Measurements from ENCODE around the gene NDUFA8.

Gene NDUFA8

DNA sequence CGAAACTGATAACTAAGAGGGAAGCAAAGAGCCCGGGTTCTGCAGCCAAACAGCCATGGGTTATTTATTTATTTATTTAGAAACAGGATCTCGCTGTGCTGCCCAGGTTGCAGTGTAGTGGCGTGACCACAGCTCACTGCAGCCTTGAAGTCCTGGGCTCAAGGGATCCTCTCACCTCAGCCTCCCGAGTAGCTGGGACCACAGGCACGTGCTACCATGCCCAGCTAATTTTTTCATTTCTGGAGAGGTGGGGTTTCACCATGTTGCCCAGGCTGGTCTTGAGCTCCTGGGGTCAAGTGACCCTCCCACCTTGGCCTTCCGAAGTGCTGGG lies 24.1 kb downstream of the NDUFA8 start:
- no peak for DNase-seq (ENCODE audit: low read depth in 3 of 3)

DNA sequence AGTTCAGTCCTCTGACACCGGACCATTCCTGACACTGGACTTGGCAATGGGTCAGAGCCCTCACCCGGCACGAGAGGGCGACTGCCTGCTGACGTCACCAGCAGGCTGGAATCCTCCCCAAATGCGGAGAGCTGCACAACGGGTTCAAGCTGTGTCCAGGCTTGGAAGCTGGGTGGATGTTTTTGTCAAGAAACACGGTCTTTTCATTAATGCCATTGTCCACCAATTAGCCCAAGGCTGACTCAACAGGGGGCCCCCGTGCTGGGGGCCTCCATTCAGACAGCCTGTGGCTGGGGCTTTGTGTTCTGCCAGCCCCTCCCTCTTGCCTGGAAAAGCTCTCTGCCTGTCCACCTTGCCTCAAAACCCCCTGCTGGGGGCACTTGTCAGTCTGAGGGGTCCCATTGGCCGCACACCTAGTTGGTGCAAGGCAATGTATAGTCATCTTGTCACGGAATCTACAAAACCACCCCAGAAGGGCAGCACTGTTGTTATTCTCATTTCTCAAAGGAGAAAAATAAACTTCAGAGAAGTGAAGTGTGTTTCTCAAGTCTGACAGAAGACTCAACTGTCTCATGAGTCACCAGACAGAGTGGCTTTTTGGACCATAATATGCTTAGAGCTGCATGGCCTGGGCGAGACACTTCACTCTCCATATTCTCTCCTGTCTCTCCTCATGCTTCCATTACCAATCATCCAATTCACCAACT lies 24.6 kb downstream of the NDUFA8 start:
- no peak for DNase-seq (ENCODE audit: low read depth in 3 of 3)

DNA sequence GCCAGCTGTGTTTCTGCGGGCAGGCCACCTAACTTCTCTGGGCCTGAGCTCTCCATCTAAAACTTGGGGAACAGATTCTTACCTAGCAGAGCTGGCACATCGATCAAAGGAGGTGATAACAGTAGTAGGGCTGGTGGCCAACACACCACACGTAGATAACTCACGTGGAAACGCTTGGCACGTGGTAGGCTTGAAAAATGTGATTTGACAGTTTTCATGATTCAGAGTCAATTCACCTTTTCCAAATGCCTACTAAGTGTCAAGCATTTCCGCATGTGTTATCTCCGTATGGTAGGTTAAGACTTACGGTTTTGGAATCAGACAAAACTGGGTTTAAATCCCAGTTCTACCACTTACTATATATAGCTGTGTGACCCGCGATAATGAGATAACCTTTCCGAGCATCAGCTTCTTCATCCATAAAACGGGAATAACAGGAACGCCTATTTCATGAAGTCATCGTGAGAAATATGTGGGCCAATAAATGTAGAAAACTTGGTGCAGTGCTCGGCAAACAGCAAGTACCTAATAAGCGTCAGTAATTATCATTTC lies 25.5 kb downstream of the NDUFA8 start:
- no peak for DNase-seq (ENCODE audit: low read depth in 3 of 3)

DNA sequence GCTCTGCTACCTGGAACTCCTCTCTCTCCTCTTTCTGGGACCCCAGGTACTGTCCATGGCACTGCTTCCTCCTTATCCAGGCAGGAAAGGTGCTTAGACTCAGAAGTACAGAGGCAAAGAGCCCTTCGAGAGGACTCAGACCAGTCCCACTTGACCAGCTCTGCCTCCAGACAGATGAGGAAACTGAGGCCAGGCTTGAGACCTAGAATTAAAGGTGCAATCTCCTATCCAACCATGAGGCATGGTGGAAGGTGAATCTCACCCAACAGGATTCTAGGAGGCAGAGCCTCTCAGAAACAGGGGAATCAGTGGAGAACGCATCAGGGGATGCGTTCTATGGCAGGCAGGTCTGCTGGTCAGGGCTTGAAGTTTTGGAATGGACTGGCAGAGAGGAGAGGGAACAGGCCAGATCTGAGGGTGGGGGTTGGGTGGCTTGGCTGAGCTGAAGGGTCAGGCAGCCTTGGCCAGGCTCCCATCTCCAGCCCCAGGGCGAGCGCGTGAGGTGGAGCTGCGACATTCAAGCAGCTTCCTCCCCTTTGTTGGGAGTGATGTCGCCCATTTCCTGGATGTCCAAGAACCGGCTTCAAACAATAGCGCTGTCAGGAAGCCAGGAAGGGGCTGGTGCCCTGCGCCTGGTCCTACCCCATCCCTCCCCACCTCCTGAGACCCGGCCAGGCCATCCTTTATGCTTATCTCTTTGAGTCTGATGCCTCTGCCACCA lies 26.2 kb downstream of the NDUFA8 start:
- DNase-seq (ENCODE audit: low read depth in 3 of 3): no peak

DNA sequence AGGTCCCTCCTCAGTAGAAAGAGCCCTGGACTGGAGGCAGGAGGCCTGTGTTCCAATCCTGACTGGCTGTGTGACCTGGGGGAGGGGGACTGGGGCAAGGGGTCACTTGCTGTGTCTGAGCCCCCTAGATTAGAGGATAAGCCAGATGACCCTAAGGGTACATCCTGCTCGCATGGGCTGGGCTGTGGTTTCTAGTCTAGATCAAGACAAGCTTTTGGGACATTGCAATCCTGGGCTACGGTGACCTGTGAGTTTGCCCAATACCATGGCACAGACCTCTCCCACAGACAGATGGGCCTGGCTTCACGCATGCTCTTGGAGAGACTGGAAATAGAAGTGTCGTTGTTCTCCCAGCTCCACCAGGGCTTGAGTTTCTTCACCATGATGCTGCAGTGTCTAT lies 27.0 kb downstream of the NDUFA8 start:
- no peak for DNase-seq (ENCODE audit: low read depth in 3 of 3)

DNA sequence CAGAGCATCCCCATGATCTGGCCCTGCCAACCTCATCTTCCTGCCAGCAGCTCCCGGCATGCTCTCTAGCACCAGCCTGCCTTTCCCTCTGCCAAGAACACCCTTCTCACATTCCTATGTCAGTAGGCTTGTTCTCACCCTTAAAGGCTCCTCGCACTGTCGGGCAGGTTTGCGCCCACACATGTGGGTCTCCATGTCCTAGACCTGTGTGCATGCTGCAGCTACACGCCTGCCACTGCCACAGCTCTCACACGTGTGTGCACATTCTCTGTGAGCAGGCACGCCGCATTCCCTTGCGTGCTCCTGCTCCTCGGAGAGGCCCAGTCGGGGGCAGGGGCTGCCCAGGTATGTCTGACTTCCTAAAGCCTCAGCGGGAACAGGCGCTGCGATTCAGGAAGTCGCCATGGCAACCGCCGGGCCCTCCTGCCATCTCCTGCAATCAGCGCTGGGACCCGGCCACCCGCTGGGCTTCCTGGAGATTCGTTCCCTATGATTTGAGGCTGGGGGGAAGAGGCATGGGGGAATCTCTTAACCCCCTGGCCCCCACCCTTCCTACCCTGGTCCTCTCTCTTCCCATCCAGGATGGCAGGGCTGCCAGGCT lies 28.1 kb downstream of the NDUFA8 start:
- DNase-seq (ENCODE audit: low read depth in 3 of 3): no peak

DNA sequence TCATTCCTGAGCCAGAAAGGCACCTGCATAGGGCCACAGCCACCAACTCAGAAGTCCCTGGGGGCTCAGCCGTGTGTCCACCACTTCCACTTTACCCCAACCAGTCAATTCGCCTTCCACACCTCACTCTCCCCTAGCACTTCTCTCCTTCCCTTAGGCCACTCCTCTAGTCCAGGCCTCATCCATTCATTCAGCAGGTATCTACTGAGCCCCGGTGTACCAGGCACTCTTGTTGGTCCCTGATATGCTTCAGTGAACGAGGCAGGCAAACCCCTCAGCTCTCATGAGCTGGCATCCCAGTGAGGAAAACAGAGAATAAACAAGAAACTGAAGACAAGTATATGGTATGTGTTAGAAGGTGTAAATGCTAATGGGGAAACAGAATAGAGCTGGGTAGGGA lies 28.7 kb downstream of the NDUFA8 start:
- DNase-seq (ENCODE audit: low read depth in 3 of 3): no peak

DNA sequence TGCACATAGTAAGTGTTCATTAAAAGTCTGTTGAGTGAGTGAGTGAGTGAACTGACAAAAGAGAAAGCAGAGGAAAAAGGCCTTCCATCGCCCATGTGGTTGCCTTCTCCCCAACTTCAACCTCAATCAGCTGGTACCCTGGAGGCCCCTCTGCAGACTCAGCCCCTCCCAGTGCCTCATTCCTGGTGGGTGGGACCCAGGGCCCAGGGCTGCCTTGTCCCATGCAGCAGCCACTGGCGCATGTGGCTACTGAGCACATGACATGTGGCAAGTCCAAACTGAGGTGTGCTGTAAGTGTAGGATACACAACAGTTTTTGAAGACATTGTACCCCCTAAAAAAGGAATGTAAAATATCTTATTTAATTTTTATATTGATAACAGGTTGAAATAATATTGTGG lies 29.6 kb downstream of the NDUFA8 start:
- DNase-seq (ENCODE audit: low read depth in 3 of 3): no peak

DNA sequence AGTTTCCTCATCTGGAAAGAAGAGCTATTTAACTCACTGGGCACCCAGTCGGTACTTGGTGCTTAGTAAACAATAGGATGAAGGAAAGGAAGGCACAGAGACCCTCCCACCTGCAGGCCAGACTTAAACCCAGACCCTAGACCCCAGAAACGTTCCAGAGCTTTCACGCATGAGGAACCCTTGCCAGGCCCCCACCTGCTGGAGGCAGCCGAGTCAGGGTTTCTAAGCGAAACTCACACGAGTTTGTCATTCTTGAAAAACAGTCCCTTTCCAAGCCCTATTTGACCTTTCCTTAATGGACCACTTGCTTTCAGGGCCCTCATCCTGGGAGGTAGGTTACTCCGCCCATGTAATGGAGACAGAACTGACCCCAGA lies 30.6 kb downstream of the NDUFA8 start:
- DNase-seq (ENCODE audit: low read depth in 3 of 3): no peak

DNA sequence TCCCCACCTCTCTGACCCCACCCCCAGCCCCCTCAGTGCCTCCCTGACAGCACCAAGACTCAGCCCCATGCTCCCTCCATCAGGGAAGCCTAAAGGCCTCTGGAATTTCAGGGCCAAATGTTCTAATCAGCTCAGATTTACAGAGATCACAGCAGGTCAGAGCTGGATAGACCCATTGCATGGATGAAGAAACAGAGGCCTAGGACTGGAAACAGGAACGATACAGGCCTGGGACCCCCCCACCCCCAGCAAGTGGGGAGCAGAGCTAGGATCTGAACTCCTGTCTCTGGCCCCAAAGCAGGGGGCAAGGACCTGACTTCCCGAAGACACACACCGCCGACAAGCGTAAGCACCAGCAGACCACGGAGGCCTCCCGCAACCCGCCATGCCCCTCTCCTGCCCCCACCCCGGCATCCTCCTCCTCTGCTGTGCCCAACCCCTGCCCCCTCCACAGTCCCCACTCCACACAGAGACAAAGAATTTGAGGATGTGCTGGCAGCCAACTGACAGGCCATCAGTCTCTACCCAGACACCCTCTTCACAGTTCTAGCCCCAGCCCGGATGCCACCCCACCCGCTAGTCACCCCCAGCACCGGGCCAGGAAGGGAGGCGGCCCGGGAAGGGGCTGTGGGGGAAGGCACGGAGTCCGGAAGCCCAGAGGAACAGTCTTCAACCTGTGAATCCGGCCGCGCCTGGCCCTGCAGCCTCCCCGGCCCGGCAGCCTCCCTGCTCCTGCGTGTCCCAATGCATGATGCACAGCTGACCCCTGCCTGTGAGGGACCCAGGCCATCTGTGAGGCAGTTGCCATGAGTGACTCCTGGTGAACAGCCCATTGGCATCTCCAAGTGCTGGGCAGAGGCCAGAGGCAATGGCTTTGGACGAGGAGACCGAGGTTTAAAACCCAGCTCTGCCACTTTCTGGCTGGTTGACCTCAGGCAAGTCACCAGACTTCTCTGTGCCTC lies 31.3 kb downstream of the NDUFA8 start:
- no peak for DNase-seq (ENCODE audit: low read depth in 3 of 3)

DNA sequence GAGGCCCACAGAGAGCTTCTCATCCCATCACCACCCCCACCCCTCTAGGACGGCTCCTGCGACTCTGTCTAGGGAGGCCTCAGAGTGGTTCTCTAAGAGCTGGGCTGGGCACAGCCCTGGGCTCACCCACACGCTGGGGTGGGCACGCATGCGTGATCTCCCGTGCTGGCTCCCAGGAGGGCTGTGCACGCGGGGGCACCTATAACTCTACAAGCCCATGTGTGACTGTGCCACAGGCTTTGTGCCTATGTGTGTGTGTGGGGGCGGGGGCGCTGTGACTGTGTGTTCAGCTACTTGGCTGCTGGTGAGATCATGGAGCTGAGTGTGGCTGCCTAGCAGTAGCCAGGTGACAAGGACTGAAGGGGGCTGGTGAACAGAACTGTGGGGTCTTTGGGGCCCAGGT lies 32.2 kb downstream of the NDUFA8 start:
- DNase-seq (ENCODE audit: low read depth in 3 of 3): no peak

DNA sequence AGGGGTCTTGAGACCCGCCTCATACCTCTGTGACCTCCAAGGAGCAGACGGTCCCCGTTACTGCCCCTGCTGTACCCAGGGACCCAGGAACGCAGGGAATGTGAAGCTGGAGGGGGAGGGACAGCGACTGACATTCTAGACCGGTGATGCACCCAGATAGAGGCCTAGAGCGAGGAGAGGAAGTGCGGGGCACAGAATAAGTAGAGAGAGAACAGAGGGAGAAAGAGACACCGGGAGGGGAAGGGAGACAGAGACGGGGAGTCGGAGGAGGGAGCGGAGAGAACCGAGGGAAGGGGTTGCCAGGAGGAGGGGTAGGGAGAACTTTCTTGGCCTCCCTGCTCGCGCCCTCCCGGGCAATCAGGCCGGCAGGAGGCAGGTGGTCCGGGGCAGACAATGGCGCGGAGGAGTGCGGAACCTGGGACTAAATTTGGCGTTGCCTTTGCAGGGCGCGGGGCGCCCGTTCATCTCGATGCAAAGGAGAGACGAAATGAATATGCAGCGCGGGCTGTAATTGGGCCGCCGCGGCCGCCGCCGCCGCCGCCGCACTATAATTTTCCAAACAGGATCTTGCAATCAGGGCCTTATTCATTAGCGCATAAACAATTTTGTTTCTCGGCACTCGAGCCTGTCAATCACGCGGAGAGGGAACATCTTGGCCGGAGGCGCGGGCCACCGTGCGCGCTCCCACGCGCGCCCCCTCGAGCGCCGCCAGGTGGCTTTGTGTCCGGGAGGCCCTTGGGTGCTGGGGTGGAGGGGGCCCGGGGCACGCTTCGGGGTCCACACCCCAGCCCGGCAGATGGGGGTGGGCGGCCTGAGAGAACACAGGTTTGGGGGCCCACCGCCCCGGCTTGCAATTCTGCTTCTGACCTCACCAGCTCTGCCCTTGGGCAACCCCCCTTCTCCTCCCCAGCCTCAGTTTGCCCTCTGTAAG lies 33.0 kb downstream of the NDUFA8 start:
- no peak for DNase-seq (ENCODE audit: low read depth in 3 of 3)

DNA sequence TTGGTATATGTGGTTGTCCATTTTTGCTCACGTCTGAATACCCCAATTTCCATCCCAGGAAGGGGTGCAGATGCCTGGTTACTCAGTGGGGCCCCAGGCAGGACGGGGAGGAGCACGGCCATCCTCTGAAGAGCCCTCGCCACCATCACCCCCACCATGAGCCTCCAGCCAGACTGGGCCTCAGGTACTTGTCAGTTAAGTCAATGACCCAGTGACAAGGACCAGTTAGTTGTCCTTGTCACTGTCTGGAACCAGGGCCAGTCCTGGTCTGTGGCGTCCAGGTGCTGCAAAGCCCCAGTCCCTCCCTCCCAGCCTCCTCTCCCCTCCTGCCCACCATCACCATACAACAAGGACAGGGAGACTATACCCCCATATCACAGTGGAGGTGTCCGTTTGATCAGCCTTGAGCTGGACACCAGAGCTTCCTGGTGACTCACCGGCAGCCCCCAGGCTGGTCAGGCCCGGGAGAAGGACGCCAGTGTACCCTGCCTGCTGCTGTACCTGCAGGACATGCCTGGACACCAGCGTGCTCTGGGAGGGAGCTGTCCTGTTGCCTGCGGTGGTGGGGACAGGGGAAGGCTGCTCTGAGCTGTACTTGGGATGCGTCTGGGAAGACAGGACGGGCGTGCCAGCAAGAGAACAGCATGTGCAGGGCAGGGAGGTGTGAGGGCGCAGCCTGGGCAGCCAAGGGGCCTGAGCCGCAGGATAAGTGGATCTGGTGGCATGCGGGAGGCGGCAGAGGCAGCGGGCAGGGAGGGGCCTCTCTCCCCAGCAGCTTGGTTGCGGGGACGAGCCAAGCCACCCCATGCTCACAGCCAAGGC lies 33.9 kb downstream of the NDUFA8 start:
- no peak for DNase-seq (ENCODE audit: low read depth in 3 of 3)

DNA sequence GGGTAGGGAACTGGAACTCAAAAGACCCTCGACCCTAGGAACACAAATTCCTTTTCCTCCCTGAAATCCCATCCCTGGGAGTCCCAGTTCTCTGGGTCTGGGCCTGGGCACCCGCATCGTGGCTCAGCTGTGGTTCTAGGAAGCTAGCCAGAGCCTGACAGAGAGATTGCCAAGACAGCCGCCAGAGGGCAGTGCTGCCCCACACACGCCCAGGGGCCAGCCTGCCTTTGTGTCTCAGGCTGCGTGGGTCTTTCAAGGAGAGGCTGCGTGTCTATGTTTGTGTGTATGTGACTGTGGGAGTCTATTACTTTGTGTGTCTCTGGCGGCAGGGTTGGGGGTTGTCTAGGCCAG lies 34.4 kb downstream of the NDUFA8 start:
- peak; percentile 55 to 80 (median 65) for DNase-seq (ENCODE audit: low read depth in 3 of 3)

DNA sequence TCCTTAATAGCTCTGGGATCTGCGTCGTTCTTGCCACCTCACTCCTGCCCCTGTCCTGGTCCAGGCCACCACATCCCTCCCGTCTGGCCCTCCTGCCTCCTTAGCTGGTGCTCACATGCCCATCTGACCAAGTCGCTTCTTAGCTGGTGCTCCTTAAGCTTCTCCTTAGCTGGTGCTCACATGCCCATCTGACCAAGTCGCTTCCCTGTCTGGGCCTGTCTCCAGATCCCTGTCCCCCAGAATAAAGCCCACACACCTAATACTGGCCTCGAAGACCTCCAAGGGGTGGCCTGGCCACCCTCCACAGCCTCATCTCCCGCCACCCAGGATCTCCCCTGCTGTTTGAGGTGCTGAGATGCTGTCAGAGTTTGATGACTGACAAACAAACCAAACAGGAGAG lies 35.1 kb downstream of the NDUFA8 start:
- DNase-seq (ENCODE audit: low read depth in 3 of 3): no peak

DNA sequence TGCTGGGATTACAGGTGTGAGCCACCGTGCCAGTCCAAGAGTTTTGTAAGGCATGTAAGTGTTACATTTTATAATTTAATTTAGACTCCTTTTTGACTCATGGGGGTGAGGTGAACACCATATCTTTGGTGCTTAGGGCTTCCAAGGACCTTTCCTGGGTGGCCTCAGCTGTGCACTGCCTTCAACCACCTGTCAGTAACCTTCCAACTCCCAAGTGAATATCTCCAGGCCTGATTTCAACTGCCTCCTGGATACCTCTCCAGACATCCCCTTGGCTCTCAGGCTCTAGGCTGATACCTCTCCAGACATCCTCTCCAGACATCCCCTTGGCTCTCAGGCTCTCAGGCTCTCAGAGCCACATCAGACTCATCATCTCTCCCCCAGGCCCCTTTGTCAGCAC lies 35.5 kb downstream of the NDUFA8 start:
- DNase-seq (ENCODE audit: low read depth in 3 of 3): no peak

DNA sequence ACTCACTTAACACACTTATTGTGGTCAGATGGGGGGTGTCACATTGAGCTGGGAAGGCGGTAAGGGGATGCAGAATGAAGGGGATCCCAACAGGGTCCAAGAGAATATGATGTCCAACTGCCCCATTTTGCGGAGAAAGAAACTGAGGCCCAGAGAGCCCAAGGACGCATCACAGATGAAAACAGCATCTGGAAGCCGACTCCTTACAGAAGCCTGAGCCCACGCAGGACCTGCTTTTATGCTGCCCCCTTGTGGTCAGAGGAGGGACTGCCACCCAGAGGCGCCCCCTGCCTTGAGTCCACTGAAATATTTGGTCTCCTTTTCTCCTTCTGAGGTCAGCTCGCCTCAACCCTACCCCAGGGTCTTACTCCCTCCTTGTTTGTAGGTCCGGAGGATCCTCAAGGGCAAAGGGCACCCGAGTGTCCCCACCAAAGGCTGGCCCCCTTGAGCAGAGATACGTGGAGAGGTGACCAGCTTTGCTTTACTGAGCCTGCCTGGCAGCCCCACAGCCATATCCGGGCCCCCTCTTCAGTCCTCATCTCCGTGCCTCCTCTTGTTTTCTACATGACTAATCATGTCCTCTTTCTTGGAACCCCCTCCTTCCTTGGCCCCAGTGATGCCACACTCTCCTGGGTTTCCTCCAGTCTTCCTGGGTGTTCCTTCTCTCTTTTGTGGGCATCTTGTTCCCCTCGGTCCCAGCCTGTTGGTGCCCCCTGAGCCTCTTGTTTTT lies 36.5 kb downstream of the NDUFA8 start:
- peak; percentile 42 to 71 (median 51) for DNase-seq (ENCODE audit: low read depth in 3 of 3)

DNA sequence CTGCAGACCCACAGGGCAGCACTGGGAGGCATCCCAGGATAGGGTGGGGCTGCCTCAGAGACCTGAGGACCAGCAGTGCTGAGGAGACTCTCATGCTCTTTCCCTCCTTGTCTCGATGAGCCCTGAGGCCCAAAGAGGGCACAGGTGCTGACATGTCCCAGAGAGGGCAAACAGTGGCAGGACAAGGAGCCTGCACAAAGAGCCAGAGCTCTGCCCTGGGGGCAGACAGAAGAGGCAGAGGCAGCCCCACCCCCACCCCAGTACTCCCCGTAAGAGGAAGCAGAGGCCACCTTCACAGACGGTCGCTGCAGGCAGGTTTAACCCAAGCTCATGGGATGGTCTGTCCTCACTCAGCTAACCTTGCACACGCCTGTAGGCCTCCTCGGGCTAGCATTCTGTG lies 37.1 kb downstream of the NDUFA8 start:
- no peak for DNase-seq (ENCODE audit: low read depth in 3 of 3)

DNA sequence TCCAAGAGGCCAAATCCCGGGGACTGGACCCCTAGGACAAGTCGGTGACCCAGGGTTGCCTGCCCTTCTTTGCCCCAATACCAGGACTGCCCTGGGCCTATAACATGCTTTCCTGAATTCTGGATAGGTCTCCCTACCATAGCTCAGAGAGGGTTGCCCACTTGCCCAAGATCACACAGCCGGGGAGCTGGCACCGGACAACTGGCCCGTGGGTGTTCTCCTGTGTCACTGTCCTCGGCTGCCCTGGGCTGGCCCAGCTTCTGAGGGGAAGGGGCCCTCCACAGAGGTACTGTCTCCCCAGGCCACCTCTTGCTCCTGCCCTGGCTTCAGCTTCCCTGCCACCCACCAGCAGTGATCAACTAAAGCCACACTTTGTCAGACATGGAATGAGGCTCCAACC lies 37.6 kb downstream of the NDUFA8 start:
- no peak for DNase-seq (ENCODE audit: low read depth in 3 of 3)
